Activated CD4-positive, alpha-beta T cell treated with anti-CD3 and anti-CD28 coated beads for 36 hours (primary cell): ENCODE measurements around the gene THBS3. TPM values are rescaled to one million over a fixed set of nuclear protein-coding genes. Genes with fewer than 3 reads are reported as not detected.
A peak's percentile ranks its signal among the peaks of the same experiment; 100 is the strongest.
"Not testable (repeated sequence)": the region's sequence is repeated elsewhere in the genome, so short reads cannot be mapped to it uniquely, and the experiment has no call there.

Experiments
- ATAC-seq: fragments of 200-7000 bp; cut with Tn5 transposase; one replicate; pipeline ENCODE4 v1.10.0; 2021; ENCODE audit warnings: mild to moderate bottlenecking, moderate library complexity
- CTCF ChIA-PET: fragments of 350-600 bp; sonication (Branson Sonifier 250); formaldehyde crosslinking; loops from one replicate; lab custom pipeline; 2021; ENCODE audit warnings: antibody characterized with exemption; lab: Charles Lee
- POLR2A ChIA-PET: fragments of 350-600 bp; sonication (Branson Sonifier 250); formaldehyde crosslinking; loops from one replicate; lab custom pipeline; 2021; ENCODE audit warnings: antibody characterized with exemption, inconsistent platforms; lab: Charles Lee
- DNase-seq: peaks from one replicate; pipeline ENCODE4 v3.0.0-alpha.2; 2020
- H3K27ac Mint-ChIP-seq: one replicate; pipeline ENCODE4 v1.8.0; 2021; ENCODE audit warnings: mixed read lengths
- H3K27me3 Mint-ChIP-seq: one replicate; pipeline ENCODE4 v1.8.0; 2021; ENCODE audit warnings: mixed read lengths
- H3K36me3 Mint-ChIP-seq: one replicate; pipeline ENCODE4 v1.8.0; 2021; ENCODE audit warnings: low read depth, mixed read lengths
- H3K4me1 Mint-ChIP-seq: one replicate; pipeline ENCODE4 v1.8.0; 2021; ENCODE audit warnings: mixed read lengths
- H3K4me3 Mint-ChIP-seq: one replicate; pipeline ENCODE4 v1.8.0; 2021; ENCODE audit warnings: mild to moderate bottlenecking, moderate library complexity, mixed read lengths
- H3K9me3 Mint-ChIP-seq: one replicate; pipeline ENCODE4 v1.8.0; 2021; ENCODE audit warnings: low read depth, mixed read lengths
- intact Hi-C, 2 experiments: fragments of 100-400 bp; cut with DNase I in 1 of 2; cut with micrococcal nuclease in 1 of 2; formaldehyde crosslinking; loops; one replicate each; pipeline versions ENCODE4 v1.14.2 to v1.15.1; 2022 to 2024; cut with DNase I, micrococcal nuclease
- total RNA-seq, 2 experiments: library from RNA; stranded (reverse); gene quantifications; one replicate each; pipeline ENCODE4 v1.2.3, GENCODE V29; 2021

Gene THBS3
- total RNA-seq, 2 experiments from 2014 or later, result 12.8 to 13.7 TPM

DNA sequence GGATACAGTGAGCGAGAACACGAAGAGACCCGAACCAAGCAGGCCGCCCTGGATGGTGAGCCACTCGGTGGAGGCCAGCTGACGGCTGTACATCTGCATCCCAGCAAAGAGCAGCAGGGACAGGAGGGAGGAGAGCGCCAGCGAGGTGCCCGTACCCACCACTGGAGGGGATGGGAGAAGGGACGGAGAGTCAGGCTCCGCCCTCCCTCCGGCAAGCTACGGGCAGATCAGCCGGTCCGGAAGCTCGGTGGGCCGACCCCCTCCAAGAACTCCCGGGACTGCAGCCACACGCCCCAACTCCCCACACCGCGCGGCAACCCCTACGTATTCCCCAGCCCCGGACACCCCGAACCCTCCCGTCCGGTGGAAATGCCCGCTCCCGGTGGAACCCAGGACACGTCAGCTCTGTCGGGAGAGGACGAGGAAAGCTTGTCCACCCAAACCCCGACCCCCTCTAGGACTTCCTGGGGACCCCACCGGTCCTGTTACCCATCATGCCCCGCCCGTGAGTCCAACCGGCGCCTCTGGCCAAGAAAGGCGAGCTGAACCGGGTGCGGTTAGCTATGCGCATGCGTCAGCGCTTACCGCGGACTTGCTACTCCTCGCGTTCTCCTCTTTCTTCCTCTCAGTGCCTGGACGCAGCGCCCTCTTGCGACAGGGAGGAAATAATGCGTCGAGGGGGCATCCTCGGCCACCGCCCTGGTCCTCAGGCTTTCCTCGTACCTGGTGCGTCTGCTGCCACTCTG, 34.8 kb downstream of the THBS3 start, which contains the start of gene KRTCAP2:
Gene KRTCAP2 (minus strand): TSS at position 573 of the 746 bp plus-strand sequence. CDS start 80 bp downstream, at position 493.
- peak; percentile 83 for ATAC-seq
- DNase-seq, result peak; percentile 97
- ChIA-PET POLR2A (interaction anchor here (0.6 to 2.1 kb wide), 9 partner anchors 10 to 1099 kb away, joined by 3 to 17 read pairs (median 4); partner anchors contain the start of genes ADAM15, ASH1L, CLK2 and MTX1), CTCF (interaction anchor here (0.6 to 6.6 kb wide), 51 partner anchors 10 to 997 kb away, joined by 3 to 75 read pairs (median 5); partner anchors contain the start of genes ADAM15, DPM3, MTX1 and PMVK)
- Mint-ChIP-seq H3K36me3 (peaks cover 35% of the 10 kb centered on the region), H3K4me1 (peaks cover 52% of the 10 kb centered on the region), H3K27me3 (no peaks in the 10 kb centered on the region), H3K9me3 (no peaks in the 10 kb centered on the region), H3K4me3 (peak within 1 kb of the TSS; percentile 98), H3K27ac (peak within 1 kb of the TSS; percentile 96)
- intact Hi-C loops, result loop anchor here (1.0 to 5.0 kb wide), 11 partner anchors 21 to 191 kb away; partner anchors contain the start of genes DPM3 (in 2 of the 2), ADAM15 (in 1 of the 2), EFNA4 (in 1 of the 2) and FLAD1 (in 1 of the 2)

DNA sequence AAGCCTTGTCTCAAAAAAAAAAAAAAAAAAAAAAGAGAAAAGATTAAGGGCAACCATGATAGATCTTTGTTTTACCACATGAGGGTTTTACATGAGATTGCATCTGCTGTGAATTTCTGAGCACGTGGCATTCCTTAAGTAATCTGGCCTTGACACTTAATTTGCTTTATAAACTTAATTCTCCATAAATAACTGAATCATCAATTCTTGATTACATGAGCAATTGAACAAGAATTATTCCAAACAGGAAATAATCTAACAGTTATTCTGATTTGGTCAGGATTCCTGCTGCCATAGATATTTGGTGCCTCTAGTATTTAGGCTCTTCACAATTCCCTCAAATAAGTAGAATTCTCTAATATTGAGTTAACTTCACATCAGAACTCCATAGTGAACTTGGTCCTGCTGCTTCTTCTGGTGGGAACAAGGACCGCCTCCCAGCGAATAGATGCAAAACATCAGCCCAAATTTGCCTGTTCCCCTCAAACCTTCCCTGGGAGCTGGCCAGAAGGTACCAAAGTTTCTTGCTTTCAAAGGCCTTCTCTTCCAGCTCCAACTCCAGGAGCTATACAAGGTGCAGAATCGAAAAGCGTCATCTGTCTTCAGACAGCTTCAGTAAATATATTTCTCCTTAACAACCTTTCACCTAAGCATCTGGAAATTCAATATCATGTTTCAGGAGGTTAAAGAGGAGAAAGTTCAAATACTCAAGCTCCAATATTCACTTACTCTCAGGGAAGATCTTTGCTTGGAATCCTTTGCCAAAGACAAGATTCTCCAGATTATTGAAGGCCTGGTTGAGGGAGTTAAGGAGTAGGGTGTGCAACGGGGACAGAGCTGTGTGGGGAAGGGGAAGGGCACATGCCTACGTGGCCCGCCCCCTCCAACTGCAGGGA, 35.6 kb downstream of the THBS3 start:
- intact Hi-C loops, result loop anchor here (2.0 to 5.0 kb wide), 5 partner anchors 31 to 190 kb away; partner anchors contain the start of genes ADAM15 (in 1 of the 2), DPM3 (in 1 of the 2), FLAD1 (in 1 of the 2) and ZBTB7B (in 1 of the 2)
- peaks cover 33% of the 10 kb centered on the region for H3K36me3 Mint-ChIP-seq
- H3K27ac Mint-ChIP-seq, result peak overlapping the region; percentile 96
- ChIA-PET POLR2A (interaction anchor here (0.7 to 2.1 kb wide), 6 partner anchors 9 to 1099 kb away, joined by 3 to 17 read pairs (median 4); partner anchors contain the start of genes ADAM15, CLK2 and SLC50A1), CTCF (interaction anchor here (0.7 to 6.6 kb wide), 33 partner anchors 11 to 996 kb away, joined by 3 to 75 read pairs (median 6); partner anchors contain the start of genes ADAM15, DPM3, MTX1 and PMVK)
- peak overlapping the region; percentile 98 for H3K4me3 Mint-ChIP-seq
- H3K27me3 Mint-ChIP-seq, result no peaks in the 10 kb centered on the region
- H3K9me3 Mint-ChIP-seq, result no peaks in the 10 kb centered on the region
- peaks cover 59% of the 10 kb centered on the region for H3K4me1 Mint-ChIP-seq
- no peak for DNase-seq
- ATAC-seq, result peak; percentile 27

DNA sequence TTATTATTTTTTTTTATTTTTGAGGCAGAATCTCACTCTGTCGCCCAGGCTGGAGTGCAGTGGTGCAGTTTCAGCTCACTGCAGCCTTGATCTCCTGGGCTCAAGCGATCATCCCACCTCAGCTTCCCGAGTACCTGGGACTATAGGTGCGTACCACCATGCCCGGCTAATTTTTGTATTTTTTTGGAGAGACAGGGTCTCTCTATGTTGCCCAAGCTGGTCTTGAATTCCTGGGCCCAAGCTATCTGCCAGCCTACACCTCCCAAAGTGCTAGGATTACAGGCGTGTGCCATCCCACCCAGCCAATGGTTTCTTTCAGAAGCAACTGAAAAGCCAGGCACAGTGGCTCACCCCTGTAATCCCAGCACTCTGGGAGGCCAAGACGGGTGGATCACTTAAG, 36.9 kb downstream of the THBS3 start:
- ATAC-seq, result no peak
- Mint-ChIP-seq H3K27ac (no peak overlapping the region), H3K4me3 (no peak overlapping the region), H3K27me3 (no peaks in the 10 kb centered on the region), H3K4me1 (peaks cover 51% of the 10 kb centered on the region), H3K9me3 (no peaks in the 10 kb centered on the region), H3K36me3 (peaks cover 28% of the 10 kb centered on the region)
- DNase-seq, result no peak
- CTCF ChIA-PET, result interaction anchor here (0.7 to 5.4 kb wide), 4 partner anchors 36 to 86 kb away, joined by 3 to 64 read pairs (median 4); no protein-coding TSS in a partner anchor
- POLR2A ChIA-PET, result interaction anchor here (0.6 kb wide), 1 partner anchor 24 kb away, joined by 3 read pairs; no protein-coding TSS in a partner anchor
- intact Hi-C loops, result loop anchor here in 1 of 2 experiments (5.0 kb wide), 2 partner anchors 169 to 189 kb away; partner anchors contain the start of genes FLAD1 and ZBTB7B

DNA sequence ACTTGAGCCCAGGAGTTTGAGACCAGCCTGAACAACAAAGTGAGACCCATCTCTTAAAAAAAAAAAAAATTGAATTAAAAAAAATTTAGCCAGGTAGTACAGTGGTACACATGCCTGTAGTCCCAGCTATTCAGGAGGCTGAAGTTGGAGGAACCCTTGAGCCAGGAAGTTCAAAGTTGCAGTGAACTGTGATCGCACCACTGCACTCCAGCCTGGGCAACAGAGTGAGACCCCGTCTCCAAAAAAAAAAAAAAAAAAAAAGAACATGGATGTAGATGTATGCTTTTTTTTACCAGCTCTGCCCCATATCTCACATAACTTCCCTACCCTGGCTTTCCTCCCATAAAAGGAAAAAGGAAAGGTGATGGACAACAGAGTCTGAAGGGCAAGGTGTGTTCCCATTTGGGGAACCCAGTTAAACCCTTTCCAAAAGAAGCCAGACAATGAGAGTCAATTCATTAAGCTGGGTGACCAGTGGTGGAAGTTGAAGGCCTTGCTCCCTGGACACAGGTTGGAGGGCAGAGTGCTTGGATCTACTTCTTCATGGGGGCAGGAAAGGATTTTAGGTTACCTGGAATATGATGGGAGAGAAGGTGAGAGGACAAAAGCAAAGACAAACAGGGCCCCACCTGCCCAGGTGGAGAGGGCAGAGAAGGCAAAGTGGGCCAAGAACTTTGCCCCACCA, 37.5 kb downstream of the THBS3 start:
- DNase-seq, result no peak
- CTCF ChIA-PET, result interaction anchor here (0.6 to 5.4 kb wide), 5 partner anchors 37 to 85 kb away, joined by 3 to 64 read pairs (median 4); no protein-coding TSS in a partner anchor
- Mint-ChIP-seq H3K27me3 (no peaks in the 10 kb centered on the region), H3K4me1 (peaks cover 45% of the 10 kb centered on the region), H3K9me3 (no peaks in the 10 kb centered on the region), H3K27ac (peak overlapping the region; percentile 44), H3K36me3 (peaks cover 28% of the 10 kb centered on the region), H3K4me3 (no peak overlapping the region)
- intact Hi-C loops, result loop anchor here in 1 of 2 experiments (5.0 kb wide), 2 partner anchors 168 to 188 kb away; partner anchors contain the start of genes FLAD1 and ZBTB7B
- POLR2A ChIA-PET, result interaction anchor here (0.6 kb wide), 1 partner anchor 24 kb away, joined by 3 read pairs; no protein-coding TSS in a partner anchor
- ATAC-seq, result no peak

DNA sequence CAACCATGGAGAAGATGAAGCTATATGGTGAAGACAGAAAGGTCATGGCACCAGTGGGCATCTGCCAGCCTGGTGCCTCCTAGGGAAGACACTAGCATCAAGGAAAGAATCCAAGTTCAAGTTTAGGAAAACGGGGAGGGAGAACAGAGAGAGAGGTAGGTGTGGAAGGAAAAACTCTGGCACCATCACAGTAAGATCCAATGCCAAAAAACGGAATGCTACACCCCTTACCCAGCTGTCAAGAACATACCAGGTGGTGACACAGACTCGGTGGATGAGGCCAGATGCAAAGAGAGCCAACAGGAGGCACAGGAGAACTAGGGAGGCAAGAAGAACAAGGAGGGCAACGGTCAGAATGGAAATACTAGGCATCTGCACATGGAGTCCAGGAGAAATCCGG, 38.2 kb downstream of the THBS3 start:
- no peak overlapping the region for H3K4me3 Mint-ChIP-seq
- DNase-seq (no peak), ATAC-seq (no peak)
- peaks cover 39% of the 10 kb centered on the region for H3K4me1 Mint-ChIP-seq
- no peaks in the 10 kb centered on the region for H3K9me3 Mint-ChIP-seq
- no peaks in the 10 kb centered on the region for H3K27me3 Mint-ChIP-seq
- POLR2A ChIA-PET, result no interaction called here
- H3K36me3 Mint-ChIP-seq, result peaks cover 28% of the 10 kb centered on the region
- H3K27ac Mint-ChIP-seq, result no peak overlapping the region
- CTCF ChIA-PET, result interaction anchor here (0.6 to 5.4 kb wide), 10 partner anchors 24 to 110 kb away, joined by 3 to 64 read pairs (median 4); no protein-coding TSS in a partner anchor
- intact Hi-C loops, result no loop called here

DNA sequence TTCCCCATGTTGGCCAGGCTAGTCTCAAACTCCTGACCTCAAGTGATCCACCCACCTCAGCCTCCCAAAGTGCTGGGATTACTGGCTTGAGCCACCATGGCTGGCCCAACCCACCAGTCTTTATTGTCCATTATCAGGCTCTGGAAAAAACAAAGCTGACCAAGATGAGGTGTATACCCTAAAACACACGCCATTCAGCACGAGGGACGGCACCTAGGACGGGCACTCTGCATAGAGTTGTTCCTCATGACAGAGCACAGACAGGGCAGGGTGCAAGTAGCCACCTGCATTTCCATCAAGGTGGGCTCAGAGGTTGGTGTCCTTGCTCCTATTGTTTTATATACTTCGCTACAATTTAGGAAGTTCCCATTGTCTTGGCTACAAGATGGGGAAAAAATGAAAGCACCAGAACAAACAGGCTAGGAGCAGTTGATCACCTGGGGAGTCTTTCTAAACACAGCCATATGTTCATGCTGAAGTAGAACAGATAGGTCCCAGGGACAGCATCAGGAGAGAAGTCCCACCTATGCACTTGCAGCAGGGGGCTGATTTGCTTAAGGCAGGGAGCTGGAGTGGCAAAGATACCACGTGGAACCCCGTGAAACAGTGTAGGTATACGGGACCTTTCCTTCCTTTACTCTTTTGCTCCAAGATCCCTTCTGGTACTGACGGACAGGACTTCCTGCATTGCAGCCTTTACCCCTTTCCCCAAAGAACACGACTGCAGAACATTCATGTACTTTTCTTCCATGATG, 39.1 kb downstream of the THBS3 start:
- POLR2A ChIA-PET, result interaction anchor here (1.5 kb wide), 1 partner anchor 77 kb away, joined by 10 read pairs; no protein-coding TSS in a partner anchor

DNA sequence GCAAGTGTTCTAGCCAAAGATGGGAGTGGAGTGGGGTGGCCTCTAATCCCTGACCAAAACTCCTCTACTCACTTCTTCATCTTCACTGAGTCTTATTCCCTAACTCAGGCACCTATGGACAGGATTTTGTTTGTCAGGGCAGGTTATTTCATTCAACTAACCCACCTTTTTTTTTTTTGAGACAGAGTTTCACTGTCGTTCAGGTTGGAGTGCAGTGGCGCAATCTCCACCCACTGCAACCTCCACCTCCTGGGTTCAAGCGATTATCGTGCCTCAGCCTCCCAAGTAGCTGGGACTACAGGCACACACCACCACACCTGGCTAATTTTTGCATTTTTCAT, 39.6 kb downstream of the THBS3 start:
- H3K27ac Mint-ChIP-seq, H3K27me3 Mint-ChIP-seq, ATAC-seq, H3K4me3 Mint-ChIP-seq, DNase-seq, H3K9me3 Mint-ChIP-seq: not testable (repeated sequence)
- POLR2A ChIA-PET, result interaction anchor here (1.5 kb wide), 1 partner anchor 76 kb away, joined by 10 read pairs; no protein-coding TSS in a partner anchor
- CTCF ChIA-PET, result interaction anchor here (0.6 to 5.4 kb wide), 20 partner anchors 9 to 608 kb away, joined by 3 to 64 read pairs (median 6); partner anchors contain the start of genes DPM3, PBXIP1 and SLC50A1
- intact Hi-C loops, result loop anchor here in 1 of 2 experiments (1.0 kb wide), 2 partner anchors 77 to 105 kb away; partner anchors contain the start of gene EFNA4
- H3K4me1 Mint-ChIP-seq, result peaks cover 28% of the 10 kb centered on the region
- peaks cover 26% of the 10 kb centered on the region for H3K36me3 Mint-ChIP-seq

More for the DNA sequence above, 39.1 kb downstream of the THBS3 start:
- H3K27ac Mint-ChIP-seq, result no peak overlapping the region
- peaks cover 28% of the 10 kb centered on the region for H3K36me3 Mint-ChIP-seq
- no peaks in the 10 kb centered on the region for H3K27me3 Mint-ChIP-seq
- H3K9me3 Mint-ChIP-seq, result no peaks in the 10 kb centered on the region
- peaks cover 34% of the 10 kb centered on the region for H3K4me1 Mint-ChIP-seq
- CTCF ChIA-PET, result interaction anchor here (0.6 to 5.4 kb wide), 22 partner anchors 9 to 607 kb away, joined by 3 to 64 read pairs (median 6); partner anchors contain the start of genes DPM3, PBXIP1 and SLC50A1
- no peak overlapping the region for H3K4me3 Mint-ChIP-seq
- intact Hi-C loops, result loop anchor here in 1 of 2 experiments (1.0 kb wide), 2 partner anchors 77 to 105 kb away; partner anchors contain the start of gene EFNA4
- ATAC-seq (no peak), DNase-seq (no peak)

DNA sequence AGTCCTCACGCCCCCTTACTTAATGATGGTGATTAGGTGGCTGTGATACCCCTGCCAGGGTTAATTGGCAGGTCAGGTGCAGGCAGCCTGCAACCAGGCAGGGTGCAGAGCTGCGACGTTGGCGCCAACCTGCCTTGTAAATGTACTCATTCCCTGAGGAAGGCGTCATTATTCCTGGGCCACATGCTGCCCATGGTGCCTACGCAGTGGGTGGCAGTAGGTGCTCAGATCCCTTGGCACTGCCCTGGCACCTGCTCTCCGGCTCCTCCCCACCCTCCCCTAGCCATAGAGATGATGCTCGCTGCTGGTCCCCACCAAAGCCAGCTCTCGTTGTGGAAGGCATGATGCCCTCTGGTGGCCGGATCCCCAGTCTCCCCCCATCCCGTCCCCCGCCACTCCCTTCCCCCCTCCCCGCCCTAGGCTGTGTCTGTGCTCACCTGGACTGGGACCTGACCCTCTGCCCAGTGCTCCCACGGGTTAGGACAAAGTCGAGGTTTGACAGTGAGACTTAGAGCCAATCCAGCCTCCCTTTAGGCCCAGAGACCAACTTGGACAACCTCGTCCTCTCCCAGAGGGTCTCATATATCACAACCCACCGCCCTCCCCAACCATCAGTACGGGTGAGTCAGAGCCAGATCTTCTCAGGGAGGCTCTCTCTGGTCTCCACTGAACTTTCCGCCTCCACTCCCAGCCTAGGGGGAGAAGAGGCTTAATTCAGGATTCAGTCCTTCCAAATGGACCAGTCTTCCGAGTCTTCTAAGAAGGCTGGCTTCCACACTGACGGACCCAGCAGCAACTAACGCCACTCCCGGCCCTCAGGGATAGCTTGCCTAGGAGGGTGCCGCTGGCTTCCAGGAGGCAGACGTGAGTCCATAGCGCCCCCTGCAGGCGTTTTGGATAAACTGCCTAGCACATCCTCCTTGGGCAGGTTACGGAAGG, 40.3 kb downstream of the THBS3 start:
- ChIA-PET CTCF (interaction anchor here (0.6 to 5.4 kb wide), 24 partner anchors 9 to 1085 kb away, joined by 3 to 64 read pairs (median 5); partner anchors contain the start of genes DPM3, PBXIP1 and SLC50A1), POLR2A (interaction anchor here (0.6 to 1.5 kb wide), 2 partner anchors 76 to 82 kb away, joined by 5 to 10 read pairs; no protein-coding TSS in a partner anchor)
- intact Hi-C loops, result loop anchor here (1.0 kb wide), 2 partner anchors 76 to 104 kb away; partner anchors contain the start of gene EFNA4 (in 1 of the 2)
- H3K27ac Mint-ChIP-seq, result peak overlapping the region; percentile 1
- H3K4me1 Mint-ChIP-seq, result peaks cover 26% of the 10 kb centered on the region
- peak overlapping the region; percentile 21 for H3K4me3 Mint-ChIP-seq
- DNase-seq (peak; percentile 95), ATAC-seq (peak; percentile 88)
- no peaks in the 10 kb centered on the region for H3K9me3 Mint-ChIP-seq
- H3K36me3 Mint-ChIP-seq, result peaks cover 23% of the 10 kb centered on the region
- no peaks in the 10 kb centered on the region for H3K27me3 Mint-ChIP-seq
